Smooth muscle cell (in vitro differentiated cells): ENCODE data around the gene CFAP97D1. TPM values are rescaled to one million over a fixed set of nuclear protein-coding genes. Genes with fewer than 3 reads are reported as not detected.

Source experiments
- DNase-seq: peaks from one replicate; lab custom pipeline; 2025; ENCODE audit not compliant: unreplicated experiment; lab: John Stamatoyannopoulos, UW
- H2AFZ ChIP-seq: fragments of 200-600 bp; sonication (generic); 2 replicates; pipeline ENCODE4 v1.6.0; 2016; ENCODE audit warnings: antibody characterized with exemption, low read depth, mild to moderate bottlenecking
- H3F3A ChIP-seq: fragments of 200-600 bp; sonication (generic); 2 replicates; pipeline ENCODE4 v1.6.0; 2017; ENCODE audit warnings: antibody characterized with exemption, low read depth
- H3K27ac ChIP-seq: fragments of 200-600 bp; sonication (generic); 2 replicates; pipeline ENCODE4 v1.5.1; 2016; ENCODE audit warnings: low read depth, mild to moderate bottlenecking
- H3K27me3 ChIP-seq: fragments of 200-600 bp; sonication (generic); 2 replicates; pipeline ENCODE4 v1.6.1; 2016; ENCODE audit warnings: low read depth, mild to moderate bottlenecking
- H3K36me3 ChIP-seq: fragments of 200-600 bp; sonication (generic); 2 replicates; pipeline ENCODE4 v1.5.1; 2016; ENCODE audit warnings: low read depth
- H3K4me1 ChIP-seq: fragments of 200-600 bp; sonication (generic); 2 replicates; pipeline ENCODE4 v1.5.1; 2016; ENCODE audit warnings: low read depth
- H3K4me2 ChIP-seq: fragments of 200-600 bp; sonication (generic); 2 replicates; pipeline ENCODE4 v1.6.0; 2016; ENCODE audit warnings: mild to moderate bottlenecking
- H3K4me3 ChIP-seq: fragments of 200-600 bp; sonication (generic); 2 replicates; pipeline ENCODE4 v1.5.1; 2016; ENCODE audit warnings: mild to moderate bottlenecking
- H3K79me2 ChIP-seq: fragments of 200-600 bp; sonication (generic); 2 replicates; pipeline ENCODE4 v1.6.0; 2016; ENCODE audit warnings: low read depth, mild to moderate bottlenecking
- H3K9ac ChIP-seq: fragments of 200-600 bp; sonication (generic); 2 replicates; pipeline ENCODE4 v1.6.0; 2016; ENCODE audit warnings: low read depth
- H3K9me3 ChIP-seq: fragments of 200-600 bp; sonication (generic); replicated peaks from 2 replicates; pipeline ENCODE4 v1.5.1; 2016; ENCODE audit warnings: low read depth
- H4K20me1 ChIP-seq: fragments of 200-600 bp; sonication (generic); 2 replicates; pipeline ENCODE4 v1.6.0; 2016; ENCODE audit warnings: low read depth
- CTCF ChIP-seq: fragments of 200-600 bp; sonication (generic); IDR thresholded peaks from 2 replicates; pipeline ENCODE4 v1.5.1; 2017; ENCODE audit warnings: borderline replicate concordance, mild to moderate bottlenecking, antibody characterized with exemption; ENCODE audit not compliant: insufficient read depth, poor library complexity, severe bottlenecking
- WGBS: methylation state at CpG from one replicate; pipeline ENCODE4 v1.1.7; 2016; ENCODE audit warnings: low lambda C conversion rate; 5-methylcytosine and 5-hydroxymethylcytosine counted together
- polyA plus RNA-seq: library from polyadenylated mRNA; unstranded; fragments of >200 nt; fragmentation: Nextera tagmentation; extraction: Ambion mirVana; gene quantifications from 2 replicates; pipeline ENCODE4 v1.2.1, GENCODE V29; 2016
- total RNA-seq: library from RNA; depleted of rRNA; stranded (reverse); fragments of >200 nt; gene quantifications from 2 replicates; pipeline ENCODE4 v1.2.3, GENCODE V29; 2014

CFAP97D1 gene
- total and polyA plus RNA-seq, 2 experiments from 2014 or later: 0.09 TPM; not detected in 1

GRCh38 chr17:43810823-43811222 lies 30.6 kb downstream of the CFAP97D1 start:
- H3K36me3 ChIP-seq: no peaks in the 10 kb centered on the region
- H3K27me3 ChIP-seq: no peaks in the 10 kb centered on the region
- H3K27ac ChIP-seq: no peak overlapping the region
- no peaks in the 10 kb centered on the region for H3K4me1 ChIP-seq
- H4K20me1 ChIP-seq: no peaks in the 10 kb centered on the region
- no peak overlapping the region for H3K4me3 ChIP-seq
- no peak overlapping the region for H3K4me2 ChIP-seq
- no peaks in the 10 kb centered on the region for H3K9me3 ChIP-seq
- DNase-seq: no peak
- WGBS: 92% methylated on average over 5 of the region's 5 CpGs
- no peaks in the 10 kb centered on the region for H3F3A ChIP-seq
- TF ChIP-seq CTCF: no peak
- no peak overlapping the region for H2AFZ ChIP-seq
- H3K79me2 ChIP-seq: no peaks in the 10 kb centered on the region
- H3K9ac ChIP-seq: no peak overlapping the region

GRCh38 chr17:43812396-43813265 lies 32.4 kb downstream of the CFAP97D1 start:
- Histone ChIP-seq H3F3A (no peaks in the 10 kb centered on the region), H2AFZ (no peak overlapping the region), H3K9ac (no peak overlapping the region), H3K4me1 (no peaks in the 10 kb centered on the region), H3K4me3 (no peak overlapping the region), H3K36me3 (no peaks in the 10 kb centered on the region), H3K27ac (no peak overlapping the region), H3K79me2 (no peaks in the 10 kb centered on the region), H3K4me2 (no peak overlapping the region), H3K27me3 (no peaks in the 10 kb centered on the region), H4K20me1 (no peaks in the 10 kb centered on the region), H3K9me3 (no peaks in the 10 kb centered on the region)
- TF ChIP-seq CTCF: no peak
- DNase-seq: no peak
- WGBS: 95% methylated on average over 10 of the region's 10 CpGs

DNA sequence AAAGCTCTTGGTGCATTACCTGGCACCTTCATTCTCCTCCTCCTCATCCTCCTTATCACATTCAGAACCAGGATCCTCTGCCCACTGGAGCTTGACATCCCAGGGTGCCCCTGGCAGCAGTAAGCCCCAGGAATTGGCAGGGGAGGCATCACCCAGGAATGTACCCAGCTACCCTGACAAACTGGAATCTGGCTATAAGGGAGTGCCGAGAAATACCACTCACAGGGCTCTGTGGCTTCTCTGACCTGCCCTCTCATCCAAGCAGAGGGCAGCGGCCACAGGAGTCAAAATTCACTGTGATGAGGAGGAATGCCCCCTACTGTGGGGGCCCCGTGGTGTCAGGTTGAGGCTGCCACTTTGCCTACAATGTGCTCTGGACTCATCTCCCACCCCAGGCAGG lies 33.2 kb downstream of the CFAP97D1 start:
- no peak overlapping the region for H2AFZ ChIP-seq
- H3K9me3 ChIP-seq: no peaks in the 10 kb centered on the region

More for the DNA sequence above, 33.2 kb downstream of the CFAP97D1 start:
- no peak for TF ChIP-seq CTCF
- WGBS: 87% methylated on average over 3 of the region's 3 CpGs
- no peaks in the 10 kb centered on the region for H3K4me1 ChIP-seq
- no peak overlapping the region for H3K27ac ChIP-seq
- no peaks in the 10 kb centered on the region for H3F3A ChIP-seq
- no peak overlapping the region for H3K4me2 ChIP-seq
- DNase-seq: no peak
- H3K9ac ChIP-seq: no peak overlapping the region
- no peaks in the 10 kb centered on the region for H3K79me2 ChIP-seq
- H3K4me3 ChIP-seq: no peak overlapping the region
- no peaks in the 10 kb centered on the region for H3K36me3 ChIP-seq
- H3K27me3 ChIP-seq: no peaks in the 10 kb centered on the region
- no peaks in the 10 kb centered on the region for H4K20me1 ChIP-seq
